C4-2B (cell line): ENCODE measurements around the gene RC3H2.
"Not testable (repeated sequence)": the region's sequence is repeated elsewhere in the genome, so short reads cannot be mapped to it uniquely, and the experiment has no call there.

ENCODE experiments used
- ZFX ChIP-seq: fragments of 450-650 bp; IDR thresholded peaks from 2 replicates; pipeline ENCODE4 v1.6.1; 2017
- TF ChIP-seq, protein P1 (sequence below): fragments of 450-650 bp; conservative IDR thresholded peaks from 2 replicates; pipeline ENCODE4 v1.5.1; 2017; ENCODE audit warnings: mild to moderate bottlenecking

DNA sequence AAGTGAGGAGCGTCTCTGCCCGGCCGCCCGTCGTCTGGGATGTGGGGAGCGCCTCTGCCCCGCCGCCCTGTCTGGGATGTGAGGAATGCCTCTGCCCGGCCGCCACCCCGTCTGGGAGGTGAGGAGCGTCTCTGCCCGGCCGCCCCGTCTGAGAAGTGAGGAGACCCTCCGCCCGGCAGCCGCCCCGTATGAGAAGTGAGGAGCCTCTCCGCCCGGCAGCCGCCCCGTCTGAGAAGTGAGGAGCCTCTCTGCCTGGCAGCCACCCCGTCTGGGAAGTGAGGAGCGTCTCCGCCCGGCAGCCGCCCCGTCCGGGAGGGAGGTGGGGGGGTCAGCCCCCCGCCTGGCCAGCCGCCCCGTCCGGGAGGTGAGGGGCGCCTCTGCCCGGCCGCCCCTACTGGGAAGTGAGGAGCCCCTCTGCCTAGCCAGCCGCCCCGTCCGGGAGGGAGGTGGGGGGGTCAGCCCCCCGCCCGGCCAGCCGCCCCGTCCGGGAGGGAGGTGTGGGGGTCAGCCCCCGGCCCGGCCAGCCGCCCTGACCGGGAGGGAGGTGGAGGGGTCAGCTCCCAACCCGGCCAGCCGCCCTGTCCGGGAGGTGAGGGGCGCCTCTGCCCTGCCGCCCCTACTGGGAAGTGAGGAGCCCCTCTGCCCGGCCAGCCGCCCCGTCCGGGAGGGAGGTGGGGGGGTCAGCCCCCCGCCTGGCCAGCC lies 52.9 kb downstream of the RC3H2 start:
- TF ChIP-seq, protein P1, sequence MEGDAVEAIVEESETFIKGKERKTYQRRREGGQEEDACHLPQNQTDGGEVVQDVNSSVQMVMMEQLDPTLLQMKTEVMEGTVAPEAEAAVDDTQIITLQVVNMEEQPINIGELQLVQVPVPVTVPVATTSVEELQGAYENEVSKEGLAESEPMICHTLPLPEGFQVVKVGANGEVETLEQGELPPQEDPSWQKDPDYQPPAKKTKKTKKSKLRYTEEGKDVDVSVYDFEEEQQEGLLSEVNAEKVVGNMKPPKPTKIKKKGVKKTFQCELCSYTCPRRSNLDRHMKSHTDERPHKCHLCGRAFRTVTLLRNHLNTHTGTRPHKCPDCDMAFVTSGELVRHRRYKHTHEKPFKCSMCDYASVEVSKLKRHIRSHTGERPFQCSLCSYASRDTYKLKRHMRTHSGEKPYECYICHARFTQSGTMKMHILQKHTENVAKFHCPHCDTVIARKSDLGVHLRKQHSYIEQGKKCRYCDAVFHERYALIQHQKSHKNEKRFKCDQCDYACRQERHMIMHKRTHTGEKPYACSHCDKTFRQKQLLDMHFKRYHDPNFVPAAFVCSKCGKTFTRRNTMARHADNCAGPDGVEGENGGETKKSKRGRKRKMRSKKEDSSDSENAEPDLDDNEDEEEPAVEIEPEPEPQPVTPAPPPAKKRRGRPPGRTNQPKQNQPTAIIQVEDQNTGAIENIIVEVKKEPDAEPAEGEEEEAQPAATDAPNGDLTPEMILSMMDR: not testable (repeated sequence)
- TF ChIP-seq ZFX: not testable (repeated sequence)
